GM12865 (cell line): Measurements from ENCODE around the gene ZDBF2.
A peak's percentile ranks its signal among the peaks of the same experiment; 100 is the strongest.
"Not testable (repeated sequence)": the region's sequence is repeated elsewhere in the genome, so short reads cannot be mapped to it uniquely, and the experiment has no call there.

ENCODE experiments used
- DNase-seq: peaks from one replicate; pipeline ENCODE4 v3.0.0; 2010; ENCODE audit warnings: low read depth
- H3K4me3 ChIP-seq: 2 replicates; pipeline ENCODE4 v1.5.1; 2011; ENCODE audit warnings: mild to moderate bottlenecking, low read depth, low read length, control low read depth
- TF ChIP-seq, protein P1 (sequence below): IDR thresholded peaks from 2 replicates; pipeline ENCODE4 v1.5.1; 2011; ENCODE audit warnings: low read length, control low read depth, low read depth, inconsistent platforms; ENCODE audit not compliant: insufficient read depth; ENCODE audit errors: missing control alignments

The ZDBF2 gene

DNA sequence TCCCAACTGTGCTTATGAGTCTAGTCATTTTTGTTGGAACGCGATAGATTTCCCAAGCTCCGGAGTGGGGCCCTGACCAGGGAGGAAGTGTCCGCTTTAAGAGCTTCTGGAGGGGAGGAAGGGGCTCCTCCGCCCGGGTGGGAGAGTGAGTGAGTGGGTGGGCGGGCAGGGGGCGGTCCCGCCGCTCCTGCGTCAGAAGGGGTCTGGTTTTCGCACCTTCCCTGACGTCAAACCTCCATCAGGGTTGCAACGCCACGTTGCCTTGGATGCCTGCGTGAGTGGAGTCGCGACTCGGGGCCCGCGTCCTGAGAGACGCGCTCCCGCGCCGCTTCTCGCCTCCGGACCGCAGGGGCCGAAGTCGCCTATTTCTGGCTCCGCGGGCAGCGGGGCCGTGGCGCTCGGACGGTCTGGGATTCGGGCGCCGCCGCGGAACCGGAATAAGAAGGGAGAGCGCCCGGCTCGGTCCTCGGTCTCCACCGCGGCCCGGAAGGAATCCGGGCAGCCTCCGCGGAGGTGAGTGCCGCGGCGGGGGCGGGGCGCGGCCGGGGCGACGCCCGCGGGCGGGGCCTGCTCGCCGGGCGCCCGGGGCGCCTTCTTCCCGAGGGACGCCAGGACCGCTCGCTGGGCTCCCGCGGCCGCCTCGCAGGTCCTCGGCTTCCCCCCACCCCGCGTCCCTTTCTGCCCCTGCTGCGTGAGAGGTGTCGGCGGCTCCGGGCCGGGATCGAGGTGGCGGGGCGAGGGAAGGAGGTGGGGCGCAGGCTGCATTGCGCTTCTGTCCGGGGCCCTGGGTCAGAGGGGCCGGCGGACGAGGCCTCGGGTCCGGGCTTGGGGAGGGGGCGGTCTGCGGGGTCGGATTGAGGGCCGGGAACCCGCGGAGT is at the start of gene ZDBF2:
Gene ZDBF2 (plus strand): TSS at position 230 of the 878 bp plus-strand sequence. CDS start 7,187 bp downstream, outside the sequence.
- peak within 1 kb of the TSS; percentile 78 for H3K4me3 ChIP-seq
- TF ChIP-seq, protein P1, sequence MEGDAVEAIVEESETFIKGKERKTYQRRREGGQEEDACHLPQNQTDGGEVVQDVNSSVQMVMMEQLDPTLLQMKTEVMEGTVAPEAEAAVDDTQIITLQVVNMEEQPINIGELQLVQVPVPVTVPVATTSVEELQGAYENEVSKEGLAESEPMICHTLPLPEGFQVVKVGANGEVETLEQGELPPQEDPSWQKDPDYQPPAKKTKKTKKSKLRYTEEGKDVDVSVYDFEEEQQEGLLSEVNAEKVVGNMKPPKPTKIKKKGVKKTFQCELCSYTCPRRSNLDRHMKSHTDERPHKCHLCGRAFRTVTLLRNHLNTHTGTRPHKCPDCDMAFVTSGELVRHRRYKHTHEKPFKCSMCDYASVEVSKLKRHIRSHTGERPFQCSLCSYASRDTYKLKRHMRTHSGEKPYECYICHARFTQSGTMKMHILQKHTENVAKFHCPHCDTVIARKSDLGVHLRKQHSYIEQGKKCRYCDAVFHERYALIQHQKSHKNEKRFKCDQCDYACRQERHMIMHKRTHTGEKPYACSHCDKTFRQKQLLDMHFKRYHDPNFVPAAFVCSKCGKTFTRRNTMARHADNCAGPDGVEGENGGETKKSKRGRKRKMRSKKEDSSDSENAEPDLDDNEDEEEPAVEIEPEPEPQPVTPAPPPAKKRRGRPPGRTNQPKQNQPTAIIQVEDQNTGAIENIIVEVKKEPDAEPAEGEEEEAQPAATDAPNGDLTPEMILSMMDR: no peak
- peak; percentile 61 for DNase-seq

- peak; percentile 79 for DNase-seq
- TF ChIP-seq, protein P1: no peak
- no peak overlapping the region for H3K4me3 ChIP-seq
Observed at GRCh38 chr2:206225435-206226232, 48.8 kb upstream of the ZDBF2 start.

- not testable (repeated sequence) for DNase-seq, H3K4me3 ChIP-seq
Observed at GRCh38 chr2:206228636-206229035, 45.8 kb upstream of the ZDBF2 start.

DNA sequence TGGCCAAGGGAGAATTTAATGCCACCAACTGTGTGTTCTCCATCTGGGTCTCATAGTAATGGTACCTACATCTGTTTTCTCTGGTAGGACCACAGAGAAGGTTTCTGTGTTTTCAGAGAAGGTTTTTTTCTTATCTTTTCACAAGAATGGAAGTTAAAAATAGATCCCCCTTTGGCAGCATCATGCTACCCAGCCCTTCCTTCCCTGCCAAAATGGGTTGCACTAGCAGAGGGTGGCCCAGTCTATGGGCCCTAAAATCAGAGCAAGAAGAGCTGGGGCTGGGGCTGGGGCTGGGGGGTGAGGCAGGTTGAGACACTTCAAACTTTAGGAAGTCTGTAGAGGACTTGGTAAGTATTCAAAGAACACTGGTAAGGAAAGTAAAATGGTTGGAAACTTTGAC is 44.8 kb upstream of the ZDBF2 start:
- TF ChIP-seq, protein P1: no peak
- DNase-seq: no peak
- no peak overlapping the region for H3K4me3 ChIP-seq

DNA sequence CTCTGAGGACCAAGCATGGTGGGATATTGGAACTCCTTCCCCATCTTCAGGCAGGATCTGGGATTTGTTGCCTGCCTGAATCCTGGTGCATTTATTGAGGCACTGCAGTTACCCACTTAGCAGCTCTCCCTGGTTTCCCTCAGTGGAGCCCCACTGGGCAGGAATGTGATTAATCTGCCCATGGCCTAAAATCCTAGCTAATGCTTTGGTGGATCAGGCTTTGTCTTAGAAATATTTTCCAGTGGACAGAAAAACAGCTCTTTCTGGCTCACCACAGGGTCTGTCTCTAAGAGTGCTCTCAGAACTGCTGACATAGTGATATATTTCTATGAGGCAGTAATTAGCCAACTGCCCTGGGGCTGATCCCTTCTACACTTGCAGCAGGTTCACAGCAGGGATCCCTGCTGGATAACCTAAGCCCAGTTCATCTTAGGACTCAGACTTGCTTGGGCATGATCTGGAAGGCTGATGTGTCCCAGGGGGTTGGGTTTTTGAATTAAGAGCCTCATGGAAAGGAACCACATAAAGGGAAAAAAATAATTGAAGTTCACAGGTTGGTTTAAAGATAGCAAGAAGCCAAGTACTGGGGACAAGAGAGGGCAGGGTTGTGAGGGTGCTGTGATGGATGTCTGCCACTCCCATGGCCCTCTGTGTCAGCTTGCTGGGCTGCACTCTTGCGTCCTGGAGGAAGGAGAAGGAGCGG is 44.3 kb upstream of the ZDBF2 start:
- TF ChIP-seq, protein P1: no peak
- no peak for DNase-seq
- H3K4me3 ChIP-seq: no peak overlapping the region

GRCh38 chr2:206231669-206232286 is 42.7 kb upstream of the ZDBF2 start:
- TF ChIP-seq, protein P1: no peak

More at GRCh38 chr2:206231669-206232286, 42.7 kb upstream of the ZDBF2 start:
- H3K4me3 ChIP-seq: no peak overlapping the region
- DNase-seq: no peak
